ENCODE data around the gene BRIX1. TPM values are rescaled to one million over a fixed set of nuclear protein-coding genes. Genes with fewer than 3 reads are reported as not detected.

The BRIX1 gene
- total and polyA plus RNA-seq, 2 of the 13 experiments (the other 11 are each of a cell fraction or from before 2014, with no cell fraction given), result 23.6 to 78.4 TPM

- TF ChIP-seq HES4 (CRISPR knock-in tag; IDR thresholded peaks at IDR 0.05; ENCODE audit: borderline replicate concordance) (no peak), ZBTB39 (CRISPR knock-in tag; IDR thresholded peaks at IDR 0.05) (no peak), ZGPAT (CRISPR knock-in tag; IDR thresholded peaks at IDR 0.05) (no peak), ISL2 (CRISPR knock-in tag; IDR thresholded peaks at IDR 0.05) (no peak; the same call in 1 of the 2 replicates)
- TF ChIP-seq, protein P1, sequence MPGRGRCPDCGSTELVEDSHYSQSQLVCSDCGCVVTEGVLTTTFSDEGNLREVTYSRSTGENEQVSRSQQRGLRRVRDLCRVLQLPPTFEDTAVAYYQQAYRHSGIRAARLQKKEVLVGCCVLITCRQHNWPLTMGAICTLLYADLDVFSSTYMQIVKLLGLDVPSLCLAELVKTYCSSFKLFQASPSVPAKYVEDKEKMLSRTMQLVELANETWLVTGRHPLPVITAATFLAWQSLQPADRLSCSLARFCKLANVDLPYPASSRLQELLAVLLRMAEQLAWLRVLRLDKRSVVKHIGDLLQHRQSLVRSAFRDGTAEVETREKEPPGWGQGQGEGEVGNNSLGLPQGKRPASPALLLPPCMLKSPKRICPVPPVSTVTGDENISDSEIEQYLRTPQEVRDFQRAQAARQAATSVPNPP (CRISPR knock-in tag; IDR thresholded peaks at IDR 0.05), result no peak
- TF ChIP-seq, protein P2, sequence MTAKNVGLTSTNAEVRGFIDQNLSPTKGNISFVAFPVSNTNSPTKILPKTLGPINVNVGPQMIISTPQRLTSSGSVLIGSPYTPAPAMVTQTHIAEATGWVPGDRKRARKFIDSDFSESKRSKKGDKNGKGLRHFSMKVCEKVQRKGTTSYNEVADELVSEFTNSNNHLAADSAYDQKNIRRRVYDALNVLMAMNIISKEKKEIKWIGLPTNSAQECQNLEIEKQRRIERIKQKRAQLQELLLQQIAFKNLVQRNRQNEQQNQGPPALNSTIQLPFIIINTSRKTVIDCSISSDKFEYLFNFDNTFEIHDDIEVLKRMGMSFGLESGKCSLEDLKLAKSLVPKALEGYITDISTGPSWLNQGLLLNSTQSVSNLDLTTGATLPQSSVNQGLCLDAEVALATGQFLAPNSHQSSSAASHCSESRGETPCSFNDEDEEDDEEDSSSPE (CRISPR knock-in tag; IDR thresholded peaks at IDR 0.05), result no peak
Observed at GRCh38 chr5:34914671-34915138, 806 bp upstream of the BRIX1 start (continued).

Measured in HepG2 (cell line).